ENCODE data around the gene MUC15.

Gene MUC15

GRCh38 chr11:26573896-26574295, 1.8 kb upstream of the MUC15 start:
- no peak for DNase-seq (ENCODE audit: low read depth in 2 of 2)

DNA sequence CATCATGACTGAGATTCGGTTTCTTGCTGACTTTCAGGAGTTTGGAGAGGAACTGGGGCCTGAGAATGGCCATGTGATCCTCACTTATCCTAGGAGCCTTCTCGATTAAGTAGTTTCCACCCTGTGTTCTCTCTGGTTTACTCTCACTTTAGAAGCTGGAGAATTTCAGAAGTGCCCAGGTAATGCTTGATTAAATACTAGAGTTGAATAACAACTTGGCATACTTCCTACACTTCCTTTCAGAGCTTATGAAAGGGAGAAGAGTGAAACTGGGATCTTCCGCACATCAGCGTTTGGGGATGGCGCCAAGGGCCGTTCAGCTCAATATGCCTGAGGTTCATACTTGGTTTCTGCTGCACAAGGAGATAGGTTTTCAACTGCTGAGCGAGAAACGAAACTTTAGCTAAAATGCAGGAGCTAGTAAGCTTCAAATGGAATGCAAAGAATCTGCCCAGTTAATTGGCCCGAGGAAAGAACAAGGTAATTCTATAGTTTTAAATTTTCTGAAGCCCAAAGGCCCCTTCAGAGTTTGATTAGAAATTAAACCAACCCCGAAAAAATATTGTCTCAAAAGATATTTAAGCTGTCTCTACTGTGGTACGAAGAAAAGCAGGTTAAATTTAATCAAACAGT, 823 bp upstream of the MUC15 start:
- no peak for DNase-seq (ENCODE audit: low read depth in 2 of 2)

DNA sequence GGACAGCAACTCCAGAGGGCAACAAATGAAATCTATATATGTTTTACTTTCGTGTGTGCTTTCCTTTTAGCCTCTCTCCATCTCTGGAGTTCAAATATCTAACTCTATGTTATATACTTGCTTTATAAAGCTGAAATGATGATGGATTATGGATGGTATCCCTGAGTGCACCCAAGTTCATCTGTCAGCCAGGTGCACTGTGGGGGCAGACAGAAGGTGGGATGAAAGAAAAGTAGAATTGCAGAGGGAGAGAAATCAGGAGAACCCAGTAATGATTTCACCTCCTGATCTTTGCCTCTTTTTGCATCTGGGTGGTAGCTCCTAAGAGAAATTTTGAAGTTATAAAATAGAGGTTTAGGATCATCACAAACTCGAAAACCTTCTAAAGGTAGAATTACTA, 2.4 kb downstream of the MUC15 start:
- no peak for DNase-seq (ENCODE audit: low read depth in 2 of 2)

DNA sequence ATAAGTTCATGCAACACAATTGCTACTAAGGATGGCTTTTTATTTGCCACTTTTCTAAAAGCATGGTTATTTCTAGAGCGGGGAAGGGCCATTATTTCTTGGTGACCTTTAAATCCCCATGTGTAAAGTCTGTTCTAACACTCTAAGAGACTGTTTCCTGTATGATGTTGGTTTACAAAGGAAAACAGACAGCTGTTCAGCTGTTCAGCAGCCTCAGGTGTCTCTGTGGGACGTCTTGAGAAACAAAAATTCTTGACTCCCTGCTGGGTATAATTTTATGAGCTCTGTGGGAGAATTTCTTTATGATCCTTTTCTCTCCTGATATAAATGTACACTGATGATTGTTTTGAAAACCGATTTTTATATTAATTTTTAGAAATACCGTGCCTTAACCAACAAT, 13.9 kb downstream of the MUC15 start:
- no peak for DNase-seq (ENCODE audit: low read depth in 2 of 2)

- no peak for DNase-seq (ENCODE audit: low read depth in 2 of 2)
Observed at GRCh38 chr11:26557666-26558065, 14.4 kb downstream of the MUC15 start.

- DNase-seq (ENCODE audit: low read depth in 2 of 2): no peak
Observed at GRCh38 chr11:26556582-26556981, 15.5 kb downstream of the MUC15 start.

DNA sequence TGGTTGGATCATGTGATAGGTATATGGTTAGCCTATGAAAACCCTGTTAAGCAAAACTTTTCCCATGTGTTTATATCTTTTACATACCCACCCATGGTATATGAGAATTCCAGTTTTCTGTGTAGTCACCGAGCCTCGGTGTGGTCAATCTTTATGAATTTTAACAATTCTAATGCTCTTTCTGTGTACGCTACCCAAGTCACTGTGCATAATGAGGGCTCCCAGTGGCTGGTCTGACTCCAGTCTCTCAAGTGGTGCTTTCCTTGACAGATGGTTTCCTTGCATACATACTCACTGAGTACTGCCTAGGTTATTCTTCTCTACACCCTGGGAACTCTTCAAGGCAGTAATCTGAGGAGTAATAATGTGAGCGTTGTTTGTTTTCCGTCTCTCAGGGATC, 17.6 kb downstream of the MUC15 start:
- DNase-seq (ENCODE audit: low read depth in 2 of 2): no peak

DNA sequence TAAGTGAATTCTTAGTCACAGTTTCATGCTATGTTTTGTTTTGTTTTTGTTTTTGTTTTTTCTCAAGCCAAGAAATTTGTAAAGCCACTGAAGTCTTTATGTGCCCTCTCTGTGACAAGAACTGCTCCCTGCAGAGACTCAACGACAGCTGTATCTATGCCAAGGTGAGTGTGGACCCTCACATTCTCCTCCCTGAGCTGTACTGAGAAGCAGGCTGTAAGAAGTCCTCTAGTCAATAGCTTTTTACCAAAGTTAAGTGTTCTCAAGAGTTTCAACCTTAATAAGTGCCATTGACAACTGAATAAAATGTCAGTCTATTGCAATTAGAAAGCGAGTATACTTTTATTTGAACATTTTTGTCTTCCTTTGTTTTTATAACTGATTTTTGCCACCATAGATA, 18.9 kb downstream of the MUC15 start:
- DNase-seq (ENCODE audit: low read depth in 2 of 2): no peak

GRCh38 chr11:26551186-26551801, 20.8 kb downstream of the MUC15 start:
- DNase-seq (ENCODE audit: low read depth in 2 of 2): no peak

DNA sequence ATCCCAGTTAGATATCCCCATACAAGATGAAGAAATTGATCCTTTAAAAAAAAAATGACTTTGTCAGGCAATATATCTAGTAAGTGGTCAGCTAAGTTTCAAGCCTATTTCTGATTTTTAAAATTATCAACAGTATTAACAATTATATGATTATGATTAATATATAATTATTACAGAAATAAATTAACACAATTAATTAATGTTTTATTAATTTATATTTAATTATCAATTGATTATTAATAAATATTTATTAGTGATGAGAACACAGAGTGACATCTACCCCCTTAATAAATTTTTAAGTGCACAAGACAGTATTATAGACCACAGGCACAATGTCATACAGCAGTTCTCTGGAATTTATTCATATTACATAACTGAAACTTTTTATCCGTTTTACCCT, 22.0 kb downstream of the MUC15 start:
- no peak for DNase-seq (ENCODE audit: low read depth in 2 of 2)

DNA sequence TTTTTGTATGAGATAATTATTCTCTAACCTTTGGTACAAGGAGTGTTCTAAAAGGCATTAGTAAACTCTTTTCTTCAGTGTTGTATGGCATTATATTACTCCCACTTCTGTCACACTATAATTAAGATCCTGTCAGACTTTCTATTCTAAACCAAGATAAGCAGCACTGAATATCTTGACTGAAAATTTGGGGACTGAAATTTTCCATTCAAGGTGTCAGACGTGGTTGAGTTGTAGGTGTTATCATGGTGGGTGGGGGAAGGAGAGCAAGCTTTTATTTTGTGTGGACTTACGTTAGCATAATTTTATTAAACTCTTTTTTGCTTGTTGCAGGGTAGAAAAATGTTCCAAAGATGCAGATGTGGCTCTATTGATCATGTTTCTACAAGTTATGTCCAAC, 22.9 kb downstream of the MUC15 start:
- DNase-seq (ENCODE audit: low read depth in 2 of 2): no peak

- no peak for DNase-seq (ENCODE audit: low read depth in 2 of 2)
Observed at GRCh38 chr11:26541870-26542269, 30.2 kb downstream of the MUC15 start.

GRCh38 chr11:26539517-26539916, 32.5 kb downstream of the MUC15 start:
- no peak for DNase-seq (ENCODE audit: low read depth in 2 of 2)

GRCh38 chr11:26537341-26537740, 34.7 kb downstream of the MUC15 start:
- no peak for DNase-seq (ENCODE audit: low read depth in 2 of 2)

GRCh38 chr11:26527685-26528084, 44.4 kb downstream of the MUC15 start:
- DNase-seq (ENCODE audit: low read depth in 2 of 2): no peak

GRCh38 chr11:26522912-26523610, 49.0 kb downstream of the MUC15 start:
- no peak for DNase-seq (ENCODE audit: low read depth in 2 of 2)

DNA sequence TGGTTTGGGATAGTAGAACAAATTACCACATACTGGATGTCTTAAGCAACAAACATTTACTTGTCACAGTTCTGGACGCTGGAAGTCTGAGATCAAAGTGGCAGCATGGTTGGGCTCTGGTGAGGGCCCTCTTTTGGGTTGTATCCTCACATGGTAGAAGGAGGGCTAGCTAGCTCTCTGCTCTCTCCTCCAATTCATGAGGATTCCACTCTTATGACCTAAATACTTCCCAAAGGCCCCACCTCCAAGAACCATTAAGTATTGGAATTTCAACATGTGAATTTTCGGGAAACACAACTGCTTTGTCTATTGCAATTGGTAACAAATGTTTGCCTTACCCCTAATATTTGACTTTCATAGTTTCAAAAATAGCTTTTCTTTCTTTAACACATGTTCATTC, 52.6 kb downstream of the MUC15 start:
- no peak for DNase-seq (ENCODE audit: low read depth in 2 of 2)

- DNase-seq (ENCODE audit: low read depth in 2 of 2): no peak
Observed at GRCh38 chr11:26512196-26512595, 59.9 kb downstream of the MUC15 start.

DNA sequence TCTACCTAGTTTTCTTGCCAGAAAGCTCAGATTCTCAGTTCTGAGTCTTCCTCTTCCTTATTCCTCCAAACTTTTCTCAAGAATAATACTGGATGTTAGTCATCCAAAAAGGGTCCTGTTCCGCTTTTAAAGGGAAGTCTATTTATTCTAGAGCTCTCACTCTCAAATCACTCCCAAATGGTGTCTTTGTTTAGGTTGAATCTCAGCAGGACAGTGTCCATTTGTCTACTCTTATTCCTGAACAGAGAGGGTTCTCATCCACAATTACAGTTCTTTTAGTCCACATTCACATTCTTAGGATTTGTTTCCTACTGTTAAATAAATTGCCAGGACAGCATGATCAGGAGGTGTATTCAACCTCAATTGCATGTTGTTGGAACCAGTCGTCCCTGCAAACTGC, 61.3 kb downstream of the MUC15 start:
- no peak for DNase-seq (ENCODE audit: low read depth in 2 of 2)

DNA sequence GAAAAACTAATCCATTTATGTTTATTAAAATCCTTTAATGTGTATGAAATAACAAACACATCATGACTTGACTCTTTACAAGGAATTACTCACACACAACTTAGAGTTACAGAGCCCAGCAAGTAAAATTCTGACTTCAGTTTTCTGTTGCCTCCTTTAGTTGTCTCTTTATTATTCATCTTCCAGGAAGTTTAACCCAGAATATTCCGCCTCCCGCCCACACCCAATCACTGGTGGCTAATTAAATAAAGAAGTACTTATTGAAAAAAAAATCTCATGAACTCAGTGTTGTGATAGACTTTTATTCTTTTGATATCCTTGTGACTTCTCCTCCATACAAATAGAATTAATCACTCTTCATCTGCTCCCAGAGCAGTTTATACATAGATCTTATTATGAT, 61.9 kb downstream of the MUC15 start:
- no peak for DNase-seq (ENCODE audit: low read depth in 2 of 2)
